ENCODE measurements around the gene FAM170B. TPM values are rescaled to one million over a fixed set of nuclear protein-coding genes. Genes with fewer than 3 reads are reported as not detected.

The FAM170B gene
- total RNA-seq, 1 donor from 2014 or later, result not detected

GRCh38 chr10:49129376-49129775, 4.4 kb downstream of the FAM170B start:
- Histone ChIP-seq H3K27ac (ENCODE audit: low read depth, low read length) (no peak overlapping the region), H3K27me3 (ENCODE audit: control insufficient read depth in 3 of 3, insufficient read depth in 3 of 3, low read length in 3 of 3) (peaks cover 0 to 17% (median 2%) of the 10 kb centered on the region in 3 donors), H3K36me3 (ENCODE audit: control insufficient read depth in 3 of 3, insufficient read depth in 3 of 3, low read length in 3 of 3) (no peaks in the 10 kb centered on the region), H3K4me3 (ENCODE audit: low read length in 3 of 3) (no peak overlapping the region), H3K9me3 (ENCODE audit: control insufficient read depth in 3 of 3, low read length in 3 of 3) (no peaks in the 10 kb centered on the region), H3K9ac (ENCODE audit: low read depth in 1 of 3, low read length in 3 of 3) (no peak overlapping the region), H3K4me1 (ENCODE audit: control insufficient read depth in 3 of 3, insufficient read depth in 3 of 3, low read length in 3 of 3) (peaks cover 6 to 26% (median 16%) of the 10 kb centered on the region in 3 donors)

- Histone ChIP-seq H3K4me1 (ENCODE audit: control insufficient read depth in 3 of 3, insufficient read depth in 3 of 3, low read length in 3 of 3) (peaks cover 6 to 25% (median 13%) of the 10 kb centered on the region in 3 donors), H3K4me3 (ENCODE audit: low read length in 3 of 3) (no peak overlapping the region), H3K27me3 (ENCODE audit: control insufficient read depth in 3 of 3, insufficient read depth in 3 of 3, low read length in 3 of 3) (peaks cover 0 to 16% (median 2%) of the 10 kb centered on the region in 3 donors), H3K9ac (ENCODE audit: low read depth in 1 of 3, low read length in 3 of 3) (no peak overlapping the region), H3K27ac (ENCODE audit: low read depth, low read length) (no peak overlapping the region), H3K9me3 (ENCODE audit: control insufficient read depth in 3 of 3, low read length in 3 of 3) (no peaks in the 10 kb centered on the region), H3K36me3 (ENCODE audit: control insufficient read depth in 3 of 3, insufficient read depth in 3 of 3, low read length in 3 of 3) (no peaks in the 10 kb centered on the region)
Observed at GRCh38 chr10:49128854-49129253, 5.0 kb downstream of the FAM170B start.

GRCh38 chr10:49123981-49124950, 9.6 kb downstream of the FAM170B start:
- H3K27ac ChIP-seq (ENCODE audit: low read depth, low read length), result no peak overlapping the region
- no peak overlapping the region for H3K4me3 ChIP-seq (ENCODE audit: low read length in 3 of 3)
- no peaks in the 10 kb centered on the region for H3K27me3 ChIP-seq (ENCODE audit: control insufficient read depth in 3 of 3, insufficient read depth in 3 of 3, low read length in 3 of 3)
- H3K36me3 ChIP-seq (ENCODE audit: control insufficient read depth in 3 of 3, insufficient read depth in 3 of 3, low read length in 3 of 3), result no peaks in the 10 kb centered on the region
- H3K4me1 ChIP-seq (ENCODE audit: control insufficient read depth in 3 of 3, insufficient read depth in 3 of 3, low read length in 3 of 3), result no peaks in the 10 kb centered on the region
- no peak overlapping the region for H3K9ac ChIP-seq (ENCODE audit: low read depth in 1 of 3, low read length in 3 of 3)
- no peaks in the 10 kb centered on the region for H3K9me3 ChIP-seq (ENCODE audit: control insufficient read depth in 3 of 3, low read length in 3 of 3)

- Histone ChIP-seq H3K27ac (ENCODE audit: low read depth, low read length) (no peak overlapping the region), H3K4me1 (ENCODE audit: control insufficient read depth in 3 of 3, insufficient read depth in 3 of 3, low read length in 3 of 3) (peaks cover 0 to 5% (median 0%) of the 10 kb centered on the region in 3 donors), H3K4me3 (ENCODE audit: low read length in 3 of 3) (no peak overlapping the region), H3K27me3 (ENCODE audit: control insufficient read depth in 3 of 3, insufficient read depth in 3 of 3, low read length in 3 of 3) (no peaks in the 10 kb centered on the region), H3K9me3 (ENCODE audit: control insufficient read depth in 3 of 3, low read length in 3 of 3) (no peaks in the 10 kb centered on the region), H3K9ac (ENCODE audit: low read depth in 1 of 3, low read length in 3 of 3) (no peak overlapping the region), H3K36me3 (ENCODE audit: control insufficient read depth in 3 of 3, insufficient read depth in 3 of 3, low read length in 3 of 3) (no peaks in the 10 kb centered on the region)
Observed at GRCh38 chr10:49120911-49121310, 12.9 kb downstream of the FAM170B start.

- H3K4me1 ChIP-seq (ENCODE audit: control insufficient read depth in 3 of 3, insufficient read depth in 3 of 3, low read length in 3 of 3), result peaks cover 0 to 8% (median 3%) of the 10 kb centered on the region in 3 donors
- no peak overlapping the region for H3K27ac ChIP-seq (ENCODE audit: low read depth, low read length)
- H3K9me3 ChIP-seq (ENCODE audit: control insufficient read depth in 3 of 3, low read length in 3 of 3), result no peaks in the 10 kb centered on the region
- no peak overlapping the region for H3K4me3 ChIP-seq (ENCODE audit: low read length in 3 of 3)
- H3K9ac ChIP-seq (ENCODE audit: low read depth in 1 of 3, low read length in 3 of 3), result no peak overlapping the region
- no peaks in the 10 kb centered on the region for H3K27me3 ChIP-seq (ENCODE audit: control insufficient read depth in 3 of 3, insufficient read depth in 3 of 3, low read length in 3 of 3)
- no peaks in the 10 kb centered on the region for H3K36me3 ChIP-seq (ENCODE audit: control insufficient read depth in 3 of 3, insufficient read depth in 3 of 3, low read length in 3 of 3)
Observed at GRCh38 chr10:49119746-49120145, 14.1 kb downstream of the FAM170B start.

GRCh38 chr10:49118430-49119074, 15.3 kb downstream of the FAM170B start:
- H3K36me3 ChIP-seq (ENCODE audit: control insufficient read depth in 3 of 3, insufficient read depth in 3 of 3, low read length in 3 of 3), result no peaks in the 10 kb centered on the region
- H3K9me3 ChIP-seq (ENCODE audit: control insufficient read depth in 3 of 3, low read length in 3 of 3), result no peaks in the 10 kb centered on the region
- H3K27ac ChIP-seq (ENCODE audit: low read depth, low read length), result no peak overlapping the region
- no peaks in the 10 kb centered on the region for H3K27me3 ChIP-seq (ENCODE audit: control insufficient read depth in 3 of 3, insufficient read depth in 3 of 3, low read length in 3 of 3)
- H3K4me3 ChIP-seq (ENCODE audit: low read length in 3 of 3), result no peak overlapping the region
- H3K4me1 ChIP-seq (ENCODE audit: control insufficient read depth in 3 of 3, insufficient read depth in 3 of 3, low read length in 3 of 3), result peaks cover 4 to 17% (median 5%) of the 10 kb centered on the region in 3 donors
- H3K9ac ChIP-seq (ENCODE audit: low read depth in 1 of 3, low read length in 3 of 3), result no peak overlapping the region

GRCh38 chr10:49117376-49118070, 16.3 kb downstream of the FAM170B start:
- Histone ChIP-seq H3K9ac (ENCODE audit: low read depth in 1 of 3, low read length in 3 of 3) (no peak overlapping the region), H3K4me3 (ENCODE audit: low read length in 3 of 3) (no peak overlapping the region), H3K27ac (ENCODE audit: low read depth, low read length) (no peak overlapping the region), H3K9me3 (ENCODE audit: control insufficient read depth in 3 of 3, low read length in 3 of 3) (no peaks in the 10 kb centered on the region), H3K4me1 (ENCODE audit: control insufficient read depth in 3 of 3, insufficient read depth in 3 of 3, low read length in 3 of 3) (peaks cover 10 to 27% (median 11%) of the 10 kb centered on the region in 3 donors), H3K27me3 (ENCODE audit: control insufficient read depth in 3 of 3, insufficient read depth in 3 of 3, low read length in 3 of 3) (no peaks in the 10 kb centered on the region), H3K36me3 (ENCODE audit: control insufficient read depth in 3 of 3, insufficient read depth in 3 of 3, low read length in 3 of 3) (no peaks in the 10 kb centered on the region)

- H3K9ac ChIP-seq (ENCODE audit: low read depth in 1 of 3, low read length in 3 of 3), result no peak overlapping the region
- H3K9me3 ChIP-seq (ENCODE audit: control insufficient read depth in 3 of 3, low read length in 3 of 3), result no peaks in the 10 kb centered on the region
Observed at GRCh38 chr10:49116509-49117375, 17.1 kb downstream of the FAM170B start.

More at GRCh38 chr10:49116509-49117375, 17.1 kb downstream of the FAM170B start:
- Histone ChIP-seq H3K27me3 (ENCODE audit: control insufficient read depth in 3 of 3, insufficient read depth in 3 of 3, low read length in 3 of 3) (no peaks in the 10 kb centered on the region), H3K4me3 (ENCODE audit: low read length in 3 of 3) (no peak overlapping the region), H3K36me3 (ENCODE audit: control insufficient read depth in 3 of 3, insufficient read depth in 3 of 3, low read length in 3 of 3) (no peaks in the 10 kb centered on the region), H3K4me1 (ENCODE audit: control insufficient read depth in 3 of 3, insufficient read depth in 3 of 3, low read length in 3 of 3) (peaks cover 10 to 34% (median 15%) of the 10 kb centered on the region in 3 donors), H3K27ac (ENCODE audit: low read depth, low read length) (no peak overlapping the region)
